GM12801 (cell line): ENCODE data around the gene SALL2.

ENCODE experiments used
- CTCF ChIP-seq: IDR thresholded peaks from one replicate; pipeline ENCODE4 v1.5.1; 2011; ENCODE audit warnings: control low read depth; ENCODE audit not compliant: insufficient read length; ENCODE audit errors: extremely low read depth

The SALL2 gene

GRCh38 chr14:21509432-21510143 is 16.6 kb downstream of the SALL2 start:
- no peak for TF ChIP-seq CTCF

- no peak for TF ChIP-seq CTCF
Measured at GRCh38 chr14:21506557-21506956, 19.6 kb downstream of the SALL2 start.

GRCh38 chr14:21505012-21505553 is 21.1 kb downstream of the SALL2 start:
- TF ChIP-seq CTCF = no peak

- no peak for TF ChIP-seq CTCF
Measured at GRCh38 chr14:21503376-21503775, 22.8 kb downstream of the SALL2 start.

- no peak for TF ChIP-seq CTCF
Measured at GRCh38 chr14:21501568-21501967, 24.6 kb downstream of the SALL2 start.

- TF ChIP-seq CTCF = no peak
Measured at GRCh38 chr14:21498540-21499526, 27.3 kb downstream of the SALL2 start.

GRCh38 chr14:21496453-21496852 is 29.7 kb downstream of the SALL2 start:
- TF ChIP-seq CTCF = no peak
